COLO668 (cell line): ENCODE results near the gene HPCAL4.

Source experiments
- DNase-seq: peaks from one replicate; lab custom pipeline; 2025; ENCODE audit not compliant: unreplicated experiment; lab: John Stamatoyannopoulos, UW

HPCAL4 gene

DNA sequence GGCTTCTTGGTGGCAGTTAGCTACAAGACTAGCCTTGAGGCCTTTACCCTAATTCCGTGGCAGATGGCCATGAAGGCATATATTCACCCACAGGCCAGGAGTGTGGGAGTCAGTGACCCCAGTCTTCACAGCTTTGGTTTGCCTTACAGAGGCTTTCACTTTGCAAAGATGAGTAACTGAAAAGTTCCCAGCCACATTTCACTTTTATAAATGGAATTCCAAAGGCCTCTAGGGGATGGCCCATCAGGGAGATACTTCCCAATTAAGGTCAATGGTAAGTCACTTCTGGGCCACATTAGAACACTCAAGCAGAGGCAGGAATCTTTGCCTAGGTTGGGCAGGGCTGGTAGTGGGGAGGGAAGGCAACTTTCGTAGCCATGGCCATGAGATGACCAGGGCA, 38.7 kb downstream of the HPCAL4 start:
- DNase-seq = no peak

DNA sequence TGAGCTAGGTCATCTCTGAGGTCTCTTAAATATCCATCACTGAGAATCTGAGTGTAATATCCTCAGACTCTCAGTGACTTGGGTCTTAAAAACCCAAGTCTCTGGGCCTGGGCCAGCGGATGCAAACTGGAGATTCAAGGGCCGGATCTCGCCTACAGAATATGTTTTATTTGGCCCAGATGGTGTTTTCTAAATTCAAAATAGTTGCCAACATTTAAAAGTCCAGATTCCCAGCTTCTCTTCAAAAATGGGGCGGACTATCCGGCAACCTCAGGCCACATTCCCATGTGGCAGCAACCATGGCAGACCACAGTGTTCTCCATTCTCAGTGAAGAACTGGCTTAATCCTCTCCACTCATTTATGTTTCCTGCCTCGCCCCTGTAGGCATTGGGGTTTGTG, 39.1 kb downstream of the HPCAL4 start:
- DNase-seq = no peak

DNA sequence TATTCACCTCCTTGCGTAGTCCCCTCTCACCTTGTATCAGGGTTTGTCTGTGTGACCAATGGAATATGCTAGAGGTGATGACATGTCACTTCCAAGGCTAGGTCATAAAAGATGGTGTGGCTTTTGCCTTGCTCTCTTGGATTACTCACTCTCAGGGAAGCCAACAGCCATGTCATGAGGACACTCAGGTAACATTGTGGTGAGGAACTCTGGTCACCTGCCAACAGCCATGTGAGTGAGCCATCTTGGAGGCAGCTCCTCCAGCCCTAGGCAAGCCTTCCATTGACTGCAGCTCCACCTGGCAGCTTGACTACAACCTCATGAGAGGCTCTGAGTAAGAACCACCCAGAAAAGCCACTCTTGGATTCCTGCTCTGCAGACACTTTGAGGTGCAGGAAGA, 40.8 kb downstream of the HPCAL4 start:
- no peak for DNase-seq

DNA sequence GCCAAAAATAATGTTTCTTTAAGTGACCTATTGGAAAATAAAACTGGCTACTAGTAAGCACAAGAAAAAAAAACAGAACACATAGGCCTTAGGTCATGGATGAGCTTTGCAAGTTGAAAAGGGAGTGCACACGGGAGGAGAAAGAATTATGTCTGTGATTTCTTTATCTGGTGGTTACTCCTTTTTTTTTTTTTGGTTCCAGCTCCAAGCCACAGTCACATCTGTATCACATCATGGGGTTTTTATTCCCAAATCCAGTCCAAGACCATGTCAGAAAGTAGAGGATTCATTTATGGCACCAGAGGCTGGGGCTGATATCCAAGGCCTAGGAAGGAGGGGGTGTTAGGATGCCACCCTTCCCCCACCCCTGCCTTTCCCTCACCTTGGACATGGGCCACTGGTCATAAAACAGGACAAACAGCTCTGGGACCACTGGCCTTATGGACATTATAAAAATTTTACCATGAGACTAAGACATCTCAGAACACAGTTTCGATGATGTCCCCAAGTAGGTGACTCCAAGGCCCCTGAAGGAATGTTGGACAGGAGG, 41.5 kb downstream of the HPCAL4 start:
- no peak for DNase-seq

DNA sequence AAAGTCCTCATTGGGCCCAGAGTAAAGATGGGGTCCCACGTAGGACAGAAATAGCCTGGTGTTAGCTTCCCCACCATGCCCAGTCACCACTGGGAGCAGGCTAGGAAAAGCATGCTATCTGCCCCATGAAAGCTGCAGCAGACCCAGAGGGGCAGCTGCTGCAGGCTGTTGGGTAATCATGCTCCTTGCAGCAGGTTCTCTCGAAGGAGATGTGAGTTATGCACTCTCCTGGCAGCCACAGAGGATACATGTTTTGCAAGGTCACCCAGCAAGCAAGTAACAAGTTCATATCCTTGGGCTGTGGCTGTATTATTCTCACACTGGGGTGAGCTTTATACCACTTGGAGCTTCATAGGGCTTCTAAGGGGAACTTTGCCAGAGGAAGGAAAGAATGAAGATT, 42.7 kb downstream of the HPCAL4 start:
- DNase-seq = no peak

DNA sequence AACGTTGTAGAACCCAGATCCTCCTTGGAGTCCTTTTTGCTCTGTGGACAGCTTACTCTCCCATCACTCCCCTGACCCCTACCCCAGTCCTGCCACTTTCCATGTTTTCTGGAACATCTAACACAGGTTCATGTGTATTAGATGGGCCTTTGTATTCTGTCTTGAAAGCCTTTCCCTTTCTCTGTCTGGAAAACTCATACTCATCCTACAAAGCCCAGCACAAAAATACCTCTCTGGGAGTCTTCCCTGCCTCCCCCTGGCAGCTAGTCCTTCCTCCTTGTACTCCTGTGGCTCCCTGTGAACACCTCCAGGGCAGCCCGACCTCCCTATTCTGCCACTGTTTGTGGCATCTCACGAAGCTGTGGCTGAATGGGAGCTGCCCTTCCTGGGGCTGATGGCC, 44.0 kb downstream of the HPCAL4 start:
- DNase-seq = no peak

DNA sequence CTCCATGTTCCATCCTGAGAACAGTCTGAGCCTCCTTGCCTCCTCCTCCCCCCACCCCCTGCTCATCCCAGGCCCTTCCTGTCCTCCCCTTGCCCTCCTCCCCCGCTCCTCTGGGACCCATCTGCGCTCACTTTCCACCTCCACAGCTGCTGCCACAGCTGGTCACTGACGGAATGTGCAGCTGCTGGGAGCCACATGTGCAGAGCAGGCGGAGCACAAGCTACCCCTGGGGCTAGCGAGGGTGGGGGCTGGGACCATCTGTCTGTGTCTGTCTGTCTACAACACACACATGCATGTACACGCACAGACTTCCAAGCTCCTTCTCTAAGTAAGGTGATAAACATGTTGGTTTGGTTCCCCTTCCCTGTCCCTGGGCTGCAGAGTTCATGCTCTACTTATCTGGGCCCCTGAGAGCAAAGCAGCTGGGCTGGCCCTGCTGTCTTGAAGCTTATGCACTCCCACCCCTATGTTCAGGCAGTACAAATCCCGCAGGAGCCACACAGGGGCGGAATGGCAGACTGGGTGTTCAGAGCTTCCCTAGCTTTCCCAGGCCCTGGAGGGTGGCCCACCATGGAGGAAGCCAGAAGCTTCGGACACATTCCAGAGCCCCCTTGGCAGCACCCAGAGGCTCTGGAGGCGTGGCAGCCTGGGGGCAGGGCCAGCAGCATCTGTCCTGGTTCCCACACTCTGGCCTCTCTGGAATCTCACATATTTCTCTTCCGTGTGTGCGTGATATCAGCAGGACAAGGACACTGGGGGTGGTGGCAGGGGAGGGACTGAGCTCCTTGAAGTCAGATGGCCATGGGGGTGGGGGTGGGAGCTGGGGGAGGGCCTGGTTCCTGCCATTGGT, 44.8 kb downstream of the HPCAL4 start:
- no peak for DNase-seq

DNA sequence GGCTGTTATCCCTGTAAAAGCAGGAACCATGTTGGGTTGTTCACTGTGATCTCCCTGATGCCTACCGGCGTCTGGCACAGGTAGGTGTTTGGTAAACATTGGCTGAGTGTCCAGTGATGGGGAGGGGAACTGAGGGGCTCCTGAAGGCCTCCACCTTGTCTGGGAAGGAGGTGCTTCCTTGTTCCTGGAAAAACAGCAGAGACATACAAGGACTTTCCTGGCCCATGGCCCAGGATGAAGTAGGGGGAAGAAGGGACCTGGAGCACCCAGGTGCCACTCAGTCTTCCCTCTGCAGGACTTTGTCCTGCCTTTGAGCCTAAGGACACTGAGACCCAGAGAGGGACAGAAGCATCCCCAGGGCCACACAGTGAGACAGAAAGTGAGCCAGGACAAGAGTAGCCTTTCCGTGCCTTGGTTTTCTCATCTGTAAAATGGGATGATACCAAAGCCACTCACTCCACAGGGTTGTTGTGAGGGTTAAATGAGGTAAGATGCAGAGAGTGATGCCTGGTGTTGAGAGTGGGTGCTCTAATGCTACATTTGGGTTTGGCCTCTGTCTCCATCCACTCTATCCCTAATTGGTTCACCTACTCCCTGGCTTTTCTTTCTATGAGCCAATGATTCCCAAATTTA, 45.7 kb downstream of the HPCAL4 start:
- DNase-seq = no peak

DNA sequence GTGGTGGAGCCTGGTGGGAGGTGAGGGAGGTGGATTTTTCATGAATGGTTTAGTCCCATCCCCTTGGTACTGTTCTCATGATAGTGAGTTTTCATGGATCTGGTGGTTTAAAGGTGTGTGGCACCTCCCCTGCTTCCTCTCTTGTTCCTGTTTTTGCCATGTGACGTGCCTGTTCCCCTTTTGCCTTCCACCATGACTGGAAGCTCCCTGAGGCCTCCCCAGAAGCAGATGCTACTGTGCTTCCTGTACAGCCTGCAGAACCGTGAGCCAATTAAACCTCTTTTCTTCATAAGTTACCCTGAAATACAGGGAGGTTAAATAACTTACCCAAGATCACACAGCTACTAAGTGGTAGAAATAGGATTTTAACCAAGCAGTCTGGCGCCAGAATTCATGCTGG, 47.5 kb downstream of the HPCAL4 start:
- no peak for DNase-seq

DNA sequence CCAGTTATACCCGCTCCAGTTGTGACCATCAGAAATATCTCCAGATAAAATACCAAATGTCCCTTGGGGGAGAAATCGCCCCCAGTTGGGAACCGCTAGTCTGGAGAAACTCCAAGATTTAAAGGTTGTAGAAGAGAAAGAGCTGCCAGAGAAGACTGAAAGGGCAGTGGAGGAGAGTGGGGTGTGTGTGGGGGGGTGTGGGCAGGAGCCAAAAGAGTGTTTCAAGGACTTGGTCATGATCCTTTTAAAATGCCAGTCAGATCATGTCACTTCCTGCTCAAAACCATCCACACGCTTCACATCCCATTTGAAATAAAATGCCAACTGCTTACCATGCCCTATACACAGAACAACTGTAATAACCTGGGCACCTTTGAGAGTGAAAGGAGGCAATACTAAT, 48.4 kb downstream of the HPCAL4 start:
- DNase-seq = no peak

DNA sequence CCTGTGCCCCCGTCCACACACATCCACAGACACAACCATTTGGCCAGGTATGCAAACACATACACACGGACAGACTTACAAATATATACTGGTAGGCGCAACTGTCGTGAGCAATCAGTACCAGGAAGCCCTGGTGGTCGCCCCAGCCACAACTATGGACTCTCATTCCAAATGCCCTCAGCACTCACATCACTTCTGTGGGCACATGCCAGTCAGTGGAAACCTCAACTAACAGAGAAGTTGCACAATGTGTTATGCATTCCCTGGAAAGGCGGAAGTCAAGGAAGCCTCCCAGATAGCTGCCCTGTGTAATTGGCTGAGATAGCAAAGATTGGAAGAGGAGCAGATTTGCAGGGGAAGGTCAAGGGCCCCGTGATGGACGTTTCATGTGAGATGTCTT, 50.4 kb downstream of the HPCAL4 start:
- no peak for DNase-seq

DNA sequence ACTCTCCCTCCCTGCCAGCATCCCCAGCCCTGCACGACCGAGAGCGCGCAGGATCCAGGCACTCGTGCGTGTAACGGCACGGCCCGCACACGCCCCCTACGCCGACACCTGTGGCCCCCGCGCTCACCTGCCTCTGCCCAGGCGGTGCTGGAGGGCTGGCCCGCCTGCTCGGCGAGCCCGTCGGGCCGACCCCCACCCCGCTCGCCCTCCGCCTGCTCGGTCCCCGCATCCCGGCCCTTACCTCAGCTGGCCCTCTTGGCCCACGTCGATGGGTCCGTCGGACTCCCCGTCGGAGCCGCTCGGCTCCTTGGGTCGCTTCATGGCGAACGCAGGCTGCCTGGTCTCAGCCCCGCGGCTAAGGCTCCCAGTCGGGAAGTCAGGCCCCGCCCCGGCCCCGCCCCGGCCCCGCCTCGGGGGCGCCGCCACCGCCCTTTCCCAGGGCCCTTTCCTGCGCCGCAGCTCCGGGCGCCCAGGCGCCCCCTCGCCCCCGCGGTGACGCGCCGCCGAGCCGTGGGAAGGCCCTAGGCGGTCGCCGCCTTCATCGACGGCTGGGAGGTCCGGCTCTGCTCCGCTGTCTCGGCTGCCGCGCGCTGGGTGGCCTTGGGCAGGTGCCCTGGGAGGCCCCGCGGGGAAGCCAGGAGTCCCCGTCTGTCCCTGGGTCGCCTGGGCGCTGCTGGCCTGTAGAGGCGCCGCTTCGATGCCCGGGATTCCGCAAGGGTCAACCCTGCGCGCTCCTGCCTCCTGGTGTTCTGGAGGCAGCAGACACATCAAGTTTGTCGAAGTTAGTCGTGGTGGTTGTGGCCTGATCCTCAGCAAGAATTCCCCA, 51.7 kb downstream of the HPCAL4 start, which contains the start of gene HEYL:
Gene HEYL, minus strand, starts transcription at position 339 of the 826 bp plus-strand sequence. Its CDS starts 18 bp downstream, at position 321.
- DNase-seq = no peak

DNA sequence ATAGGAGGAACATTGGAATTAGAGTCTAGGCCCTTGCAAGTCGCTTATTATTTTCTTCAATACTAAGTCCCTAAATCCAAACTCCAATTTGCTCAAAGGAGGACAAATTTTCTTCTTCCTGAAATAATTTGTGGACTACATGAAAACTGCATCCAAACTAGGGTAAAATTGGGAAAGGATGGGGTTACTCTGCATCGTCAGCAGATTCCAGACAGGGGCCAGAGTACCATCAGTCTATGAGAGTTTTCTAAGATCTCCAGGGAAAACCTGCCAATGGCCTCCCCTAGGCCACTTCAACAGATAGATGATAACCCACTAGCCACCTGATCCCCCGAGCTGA, 52.3 kb downstream of the HPCAL4 start:
- DNase-seq = no peak

DNA sequence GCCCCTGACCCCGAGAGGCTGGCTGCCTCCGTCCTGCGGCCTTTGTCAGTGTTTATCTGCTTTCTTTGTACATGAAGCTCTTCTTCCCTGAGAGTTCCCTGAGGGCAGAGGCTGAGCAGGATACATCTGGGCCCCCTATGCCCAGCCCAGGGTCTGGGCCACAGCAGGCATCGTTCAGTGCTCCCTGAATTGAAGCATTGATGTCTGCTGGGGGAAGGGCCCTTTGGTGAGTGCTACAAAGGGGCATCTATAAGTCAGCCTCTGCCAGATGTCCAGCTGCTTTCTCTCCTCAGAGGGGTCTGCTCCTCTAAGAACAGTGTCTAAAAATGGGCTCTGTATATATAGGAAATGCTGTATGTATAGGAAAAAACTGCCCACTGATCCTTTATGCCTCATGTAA, 53.9 kb downstream of the HPCAL4 start:
- no peak for DNase-seq

DNA sequence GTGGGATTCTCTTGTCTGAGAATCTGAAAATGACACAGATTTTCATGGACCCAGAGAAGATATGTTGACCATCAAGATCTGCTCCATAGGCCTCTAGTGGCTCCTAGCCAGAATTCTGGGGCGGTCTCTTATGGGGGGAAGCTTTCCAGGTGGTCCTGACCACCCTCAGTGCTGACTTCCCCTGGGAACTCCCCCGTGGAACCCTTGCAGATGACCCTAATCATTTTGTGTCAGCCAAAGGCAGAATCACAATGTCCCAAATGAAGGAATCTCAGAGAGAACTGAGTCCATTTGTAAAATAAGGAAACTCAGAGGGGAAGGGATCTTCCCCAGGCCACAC, 55.4 kb downstream of the HPCAL4 start:
- DNase-seq = no peak

DNA sequence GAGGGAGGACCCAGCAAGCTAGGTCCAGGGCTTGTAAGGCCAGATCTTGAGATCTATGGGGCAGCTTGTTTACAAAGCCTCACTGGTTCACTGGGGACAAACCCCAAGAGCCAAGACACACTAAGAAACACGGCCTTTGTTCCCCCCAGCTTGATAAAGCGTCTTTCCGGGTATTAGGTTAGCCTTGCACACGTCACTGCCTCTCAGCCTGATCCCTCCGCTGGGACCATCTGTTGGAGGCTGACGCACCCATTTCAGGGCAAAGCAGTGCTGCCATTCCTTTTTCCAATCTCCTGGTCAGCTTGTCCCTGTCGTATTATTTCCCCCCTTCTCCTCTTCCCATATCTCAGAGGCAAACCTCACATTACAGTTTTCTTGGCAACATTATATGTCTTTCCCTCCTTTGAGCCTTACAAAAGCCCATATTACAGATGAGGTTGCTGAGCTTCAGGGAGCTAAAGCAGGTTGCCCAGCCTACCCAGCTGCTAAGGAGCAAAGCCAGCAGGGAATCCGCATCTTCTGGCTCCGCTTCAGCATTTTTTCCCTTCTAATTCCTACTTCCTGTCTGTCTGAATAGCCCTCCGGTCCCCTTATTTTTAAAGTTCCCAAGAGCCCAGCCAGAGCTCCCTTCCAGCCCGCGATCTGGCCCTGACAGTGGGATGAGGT, 55.9 kb downstream of the HPCAL4 start:
- DNase-seq = no peak

DNA sequence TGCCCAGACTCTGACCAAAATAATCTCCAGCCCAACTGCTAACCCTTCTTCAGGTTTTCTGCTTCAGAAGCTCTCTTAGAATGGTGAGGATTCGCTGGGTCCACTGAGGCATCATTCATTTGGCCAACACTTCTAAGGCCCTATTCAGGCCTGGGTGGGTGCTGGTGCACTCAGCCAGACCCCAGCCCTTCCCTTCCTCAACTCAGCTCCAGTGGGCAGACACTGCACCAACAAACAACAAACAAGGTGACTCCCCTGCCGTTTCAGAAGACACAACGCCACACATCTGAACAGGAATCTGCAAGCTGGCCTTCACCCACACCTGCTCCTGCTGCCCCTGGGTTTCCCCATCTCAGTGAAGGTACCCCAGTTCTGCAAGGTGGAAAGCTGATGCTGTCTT, 57.8 kb downstream of the HPCAL4 start:
- no peak for DNase-seq

DNA sequence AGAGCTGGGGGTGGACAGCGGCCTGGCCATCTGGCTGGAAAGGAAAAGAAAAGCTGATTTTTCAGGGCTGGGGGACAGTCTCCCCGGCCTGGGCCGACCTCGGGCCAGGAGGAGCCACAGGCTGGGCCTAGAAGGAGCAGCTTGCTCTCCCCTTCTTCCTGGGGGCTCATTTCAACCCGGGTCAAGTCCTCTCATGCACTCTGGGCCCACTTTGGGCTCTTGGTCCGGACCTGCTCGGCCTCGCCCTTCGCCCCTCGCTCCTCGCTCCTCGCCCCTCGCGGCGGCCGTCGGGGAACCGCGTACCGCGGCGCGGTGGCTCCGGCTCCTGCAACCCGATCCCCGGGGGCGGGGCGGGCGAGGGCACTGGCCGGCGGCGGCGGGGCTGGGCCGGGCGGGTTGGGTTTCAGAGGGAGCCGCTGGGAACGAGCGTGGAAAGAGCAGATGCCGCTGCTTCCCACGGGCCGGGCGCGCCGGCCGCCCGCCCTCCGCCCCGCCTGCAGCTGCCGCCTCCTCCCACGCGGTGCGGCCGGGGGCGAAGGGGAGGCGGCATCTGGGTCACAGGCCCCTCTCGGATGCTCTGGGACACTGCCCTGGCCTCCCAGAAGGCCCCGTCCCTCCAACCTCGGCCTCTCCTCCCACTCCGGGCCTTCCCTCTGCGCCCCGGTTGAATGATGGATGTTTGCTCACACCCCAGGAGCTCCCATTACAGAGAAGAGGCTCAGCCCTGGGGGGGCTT, 58.4 kb downstream of the HPCAL4 start:
- DNase-seq = peak; percentile 100

DNA sequence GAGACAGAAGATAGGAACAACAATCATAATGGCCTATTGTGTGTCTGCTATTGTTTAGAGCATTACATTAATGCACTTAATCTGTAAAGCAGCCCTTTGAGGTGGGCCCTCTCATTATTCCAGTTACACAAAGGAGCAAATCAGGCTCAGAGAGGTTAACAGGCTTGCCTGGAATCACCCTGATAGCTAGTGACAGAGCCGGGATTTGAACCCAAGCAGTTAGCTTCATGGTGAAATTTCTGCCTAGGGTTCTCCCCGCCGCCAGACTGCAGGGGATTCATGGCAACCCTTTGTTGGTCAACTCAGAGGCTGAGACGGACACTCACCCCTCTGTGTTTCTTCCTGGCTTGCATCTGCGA, 58.9 kb downstream of the HPCAL4 start:
- DNase-seq = no peak
